ENCODE measurements around the gene NDUFAF3. TPM values are rescaled to one million over a fixed set of nuclear protein-coding genes. Genes with fewer than 3 reads are reported as not detected.

The NDUFAF3 gene
- total and polyA plus RNA-seq, 2 donors (not counting 1 experiment from before 2014, with no cell fraction given): 61.0 to 67.5 TPM

- intact Hi-C loops (cut with micrococcal nuclease): loop anchor here (5.0 to 10.0 kb wide), 2 partner anchors 310 to 467 kb away; partner anchors contain the start of genes IP6K2 and PFKFB4
- Histone ChIP-seq H4K20me1 (ENCODE audit: control insufficient read depth, insufficient read depth, low read length, poor library complexity, severe bottlenecking) (no peaks in the 10 kb centered on the region), H3K4me1 (ENCODE audit: control insufficient read depth in 2 of 2, insufficient read depth in 2 of 2, low read length in 2 of 2) (peaks cover 30 to 62% of the 10 kb centered on the region in 2 donors), H3K4me3 (ENCODE audit: control extremely low read depth in 1 of 5, extremely low read depth in 1 of 5, insufficient read depth in 1 of 5, low read depth in 2 of 5, low read length in 4 of 5) (no peak overlapping the region), H3K9me3 (ENCODE audit: control extremely low read depth in 1 of 3, control insufficient read depth in 2 of 3, insufficient read depth in 1 of 3, low read length in 2 of 3) (no peaks in the 10 kb centered on the region), H3K27me3 (replicated peaks in 1 of 4; ENCODE audit: control extremely low read depth in 1 of 4, control insufficient read depth in 3 of 4, insufficient read depth in 4 of 4, low read length in 3 of 4) (no peaks in the 10 kb centered on the region), H2AFZ (ENCODE audit: insufficient read depth, low read depth, low read length, poor library complexity, severe bottlenecking) (no peak overlapping the region), H3K27ac (ENCODE audit: low read length in 2 of 2) (no peak overlapping the region), H3K36me3 (replicated peaks in 1 of 2; ENCODE audit: control extremely low read depth in 1 of 2, control insufficient read depth in 1 of 2, extremely low read depth in 1 of 2, insufficient read depth in 2 of 2, low read length in 1 of 2) (peaks cover 0 to 36% of the 10 kb centered on the region in 2 experiments), H3K9ac (ENCODE audit: low read length) (no peak overlapping the region), H3K79me2 (ENCODE audit: control insufficient read depth, insufficient read depth, low read length) (peaks cover 59% of the 10 kb centered on the region), H3K4me2 (replicated peaks; ENCODE audit: low read depth, low read length, poor library complexity, severe bottlenecking) (no peak overlapping the region)
- H3K27me3 Mint-ChIP-seq: no peaks in the 10 kb centered on the region
- H3K27ac Mint-ChIP-seq: peak overlapping the region; percentile 59
- 92% methylated on average over 4 of the region's 5 CpGs for WGBS (ENCODE audit: insufficient coverage)
- H3K4me3 Mint-ChIP-seq: no peak overlapping the region
- CTCF ChIA-PET: interaction anchor here (0.9 to 4.3 kb wide), 2 partner anchors 17 to 36 kb away, joined by 3 to 21 read pairs; partner anchors contain the start of genes P4HTM and WDR6
- no peak for DNase-seq
- TF ChIP-seq CTCF (IDR thresholded peaks at IDR 0.05): no peak
- TF ChIP-seq EZH2 (IDR thresholded peaks at IDR 0.05; ENCODE audit: borderline replicate concordance, insufficient read depth, low read depth, low read length, poor library complexity, severe bottlenecking): no peak
- ATAC-seq (ENCODE audit: low read depth): no peak
- POLR2A ChIA-PET: interaction anchor here (1.8 kb wide), 1 partner anchor 17 kb away, joined by 7 read pairs; the partner anchor contains the start of gene WDR6
- H3K9me3 Mint-ChIP-seq (ENCODE audit: insufficient read depth): no peaks in the 10 kb centered on the region
- peaks cover 72% of the 10 kb centered on the region for H3K4me1 Mint-ChIP-seq
Measured at GRCh38 chr3:49024449-49024848, 2.5 kb downstream of the NDUFAF3 start.
